GM12878 (cell line): ENCODE measurements around the gene RARA. TPM values are rescaled to one million over a fixed set of nuclear protein-coding genes. Genes with fewer than 3 reads are reported as not detected.

Experiments
- ATAC-seq: fragments of 200-7000 bp; cut with Tn5 transposase; 3 replicates; pipeline ENCODE4 v1.9.1; 2020; ENCODE audit warnings: mild to moderate bottlenecking, moderate library complexity
- BruUV-seq: library from RNA; stranded (reverse); fragments of 400-500 nt; replicated peaks from 2 replicates; lab custom pipeline; 2021; lab: Mats Ljungman, UMichigan
- CTCF ChIA-PET: fragments of 300-600 bp; sonication (Branson Sonifier 250); formaldehyde crosslinking; extraction: SDS; loops from one replicate; lab custom pipeline; 2021; ENCODE audit warnings: inconsistent platforms; lab: Yijun Ruan, JAX
- POLR2A ChIA-PET: fragments of 350-600 bp; formaldehyde crosslinking; extraction: SDS; loops from one replicate; lab custom pipeline; 2021; ENCODE audit warnings: inconsistent platforms; lab: Charles Lee
- RAD21 ChIA-PET: fragments of 300-600 bp; sonication (Branson Sonifier 250); formaldehyde crosslinking; loops from one replicate; lab custom pipeline; 2023; ENCODE audit warnings: antibody characterized with exemption; ENCODE audit not compliant: unreplicated experiment; lab: Charles Lee
- SMC1A ChIA-PET: fragments of 300-600 bp; sonication (Branson Sonifier 250); formaldehyde crosslinking; loops from one replicate; lab custom pipeline; 2023; ENCODE audit not compliant: unreplicated experiment, uncharacterized antibody; lab: Charles Lee
- DNase-seq: peaks from one replicate; pipeline ENCODE4 v3.0.0-alpha.2; 2011; ENCODE audit warnings: low read depth, low spot score
- FAIRE-seq: peaks from 3 replicates; lab custom pipeline; 2011; peaks lifted over from hg19 to GRCh38; lab: Jason Lieb, UNC
- H2AFZ ChIP-seq: 2 replicates; pipeline ENCODE4 v1.6.0; 2011; ENCODE audit warnings: low read depth, low read length, control low read depth; ENCODE audit not compliant: control insufficient read depth
- H3K27ac ChIP-seq: 2 replicates; pipeline ENCODE4 v1.5.1; 2011; ENCODE audit warnings: control low read depth; ENCODE audit not compliant: control insufficient read depth, insufficient read depth
- H3K27me3 ChIP-seq, 2 experiments: replicated peaks in 1 of 2; 2 replicates each; pipeline versions ENCODE4 v1.6.0 to v1.6.1; 2011; ENCODE audit warnings: low read length in 1 of 2; ENCODE audit not compliant: control insufficient read depth in 2 of 2, insufficient read depth in 2 of 2
- H3K36me3 ChIP-seq, 2 experiments: 2 replicates each; pipeline ENCODE4 v1.5.1; 2011; ENCODE audit warnings: low read length in 1 of 2; ENCODE audit not compliant: control insufficient read depth in 2 of 2, insufficient read depth in 2 of 2
- H3K4me1 ChIP-seq: 2 replicates; pipeline ENCODE4 v1.6.1; 2011; ENCODE audit warnings: mild to moderate bottlenecking, low read length, moderate library complexity, mixed read lengths; ENCODE audit not compliant: control insufficient read depth, insufficient read depth
- H3K4me2 ChIP-seq: 2 replicates; pipeline ENCODE4 v1.6.0; 2011; ENCODE audit warnings: control low read depth; ENCODE audit not compliant: control insufficient read depth, insufficient read depth
- H3K4me3 ChIP-seq: fragments of 200-600 bp; sonication (generic); 2 replicates; pipeline ENCODE4 v1.5.1; 2016
- H3K79me2 ChIP-seq: 2 replicates; pipeline ENCODE4 v1.6.0; 2011; ENCODE audit warnings: low read length; ENCODE audit not compliant: control insufficient read depth, insufficient read depth
- H3K9ac ChIP-seq: 2 replicates; pipeline ENCODE4 v1.8.0; 2011; ENCODE audit warnings: low read length, control low read depth, mixed read lengths; ENCODE audit not compliant: control insufficient read depth, insufficient read depth
- H3K9me3 ChIP-seq: replicated peaks from 3 replicates; pipeline ENCODE4 v1.5.1; 2011; ENCODE audit warnings: mild to moderate bottlenecking, low read length; ENCODE audit not compliant: control insufficient read depth, insufficient read depth
- H4K20me1 ChIP-seq: 2 replicates; pipeline ENCODE4 v1.6.0; 2011; ENCODE audit not compliant: control insufficient read depth, insufficient read depth
- ETV6 ChIP-seq, 2 experiments: fragments of 450-650 bp in 1 of 2; IDR thresholded peaks in 1 of 2; conservative IDR thresholded peaks in 1 of 2; 2 replicates each; pipeline ENCODE4 v1.6.1; 2014; ENCODE audit warnings: antibody characterized with exemption in 1 of 2, borderline replicate concordance in 1 of 2, low read depth in 1 of 2, mild to moderate bottlenecking in 1 of 2, moderate library complexity in 1 of 2
- WGBS: methylation state at CpG from one replicate; pipeline ENCODE4 v1.1.6; 2016; ENCODE audit warnings: low lambda C conversion rate; ENCODE audit not compliant: insufficient replicate concordance, insufficient coverage; ENCODE audit errors: missing lambda C conversion rate; 5-methylcytosine and 5-hydroxymethylcytosine counted together
- in situ Hi-C: fragments of 300-500 bp; cut with MboI; formaldehyde crosslinking; loops from 9 replicates; pipeline ENCODE4 v1.14.3; 2018; ENCODE audit warnings: mixed read lengths
- intact Hi-C: fragments of 100-400 bp; cut with micrococcal nuclease; formaldehyde crosslinking; loops from one replicate; pipeline ENCODE4 v1.14.2; 2022; ENCODE audit not compliant: unreplicated experiment
- polyA plus RNA-seq, 11 experiments: library from polyadenylated mRNA; depleted of rRNA in 4 of 11; unstranded in 6 of 11; stranded (reverse) in 5 of 11; fragments of >200 nt; fragmentation: Nextera tagmentation in 4 of 11; fragmentation: Illumina TruSeq in 1 of 11; extraction: Ambion mirVana in 4 of 11; extraction: Trizol in 1 of 11; gene quantifications; 1 replicate in 1 of 11; 2 replicates in 10 of 11; pipeline versions ENCODE4 v1.2.1 to v1.2.3, GENCODE V29; 2011 to 2016; ENCODE audit warnings: inconsistent platforms in 2 of 11, missing spikeins in 2 of 11, low read depth in 1 of 11
- total RNA-seq, 4 experiments: library from RNA; depleted of rRNA in 3 of 4; stranded (reverse); fragments of >200 nt in 3 of 4; fragmentation: Illumina TruSeq in 1 of 4; extraction: Trizol in 1 of 4; gene quantifications; 2 replicates each; pipeline versions ENCODE4 v1.2.1 to v1.2.3, GENCODE V29; 2013 to 2021
- TF ChIP-seq, protein P1 (sequence below): IDR thresholded peaks from 2 replicates; pipeline ENCODE4 v1.6.1; 2011; ENCODE audit warnings: borderline replicate concordance, low read depth, mild to moderate bottlenecking, moderate library complexity, low read length; ENCODE audit not compliant: insufficient read depth, poor library complexity, severe bottlenecking

RARA gene
- total and polyA plus RNA-seq, 10 of the 15 experiments (the other 5 are each of a cell fraction or from before 2014, with no cell fraction given): 0.13 to 33.6 (median 13.6) TPM

- no peaks in the 10 kb centered on the region for H4K20me1 ChIP-seq
- no peak within 1 kb of the TSS for H3K27ac ChIP-seq
- no peaks in the 10 kb centered on the region for H3K36me3 ChIP-seq
- H3K27me3 ChIP-seq: peaks cover 0 to 2% of the 10 kb centered on the region in 2 experiments; a peak in 1 of 4 replicates
- H3K4me2 ChIP-seq: peak within 1 kb of the TSS; percentile 85
- SMC1A ChIA-PET: interaction anchor here (1.1 to 4.9 kb wide), 4 partner anchors 12 to 196 kb away, joined by 3 to 38 read pairs (median 6); no protein-coding TSS in a partner anchor
- no TSS peak for BruUV-seq
- CTCF ChIA-PET: interaction anchor here (0.8 to 3.4 kb wide), 12 partner anchors 9 to 170 kb away, joined by 3 to 24 read pairs (median 4); partner anchors contain the start of gene TOP2A
- H3K79me2 ChIP-seq: no peaks in the 10 kb centered on the region
- peak within 1 kb of the TSS; percentile 65; the same call in 1 of the 2 replicates for H3K4me3 ChIP-seq
- in situ Hi-C loops (no loop called here), intact Hi-C loops (loop anchor here (5.0 kb wide), 2 partner anchors 78 to 183 kb away; partner anchors contain the start of gene IGFBP4)
- POLR2A ChIA-PET: interaction anchor here (0.6 kb wide), 1 partner anchor 64 kb away, joined by 10 read pairs; no protein-coding TSS in a partner anchor
- H2AFZ ChIP-seq: no peak within 1 kb of the TSS
- WGBS: 77% methylated on average over 19 of the region's 22 CpGs
- RAD21 ChIA-PET: interaction anchor here (0.9 to 1.0 kb wide), 2 partner anchors 14 to 170 kb away, joined by 3 to 4 read pairs; no protein-coding TSS in a partner anchor
- no peak for ATAC-seq
- no peak for FAIRE-seq
- TF ChIP-seq ETV6 (conservative IDR thresholded peaks at IDR 0.05 in 1 of 2, IDR thresholded peaks at IDR 0.05 in 1 of 2; ENCODE audit: borderline replicate concordance in 1 of 2, low read depth in 1 of 2): no peak
- TF ChIP-seq, protein P1, sequence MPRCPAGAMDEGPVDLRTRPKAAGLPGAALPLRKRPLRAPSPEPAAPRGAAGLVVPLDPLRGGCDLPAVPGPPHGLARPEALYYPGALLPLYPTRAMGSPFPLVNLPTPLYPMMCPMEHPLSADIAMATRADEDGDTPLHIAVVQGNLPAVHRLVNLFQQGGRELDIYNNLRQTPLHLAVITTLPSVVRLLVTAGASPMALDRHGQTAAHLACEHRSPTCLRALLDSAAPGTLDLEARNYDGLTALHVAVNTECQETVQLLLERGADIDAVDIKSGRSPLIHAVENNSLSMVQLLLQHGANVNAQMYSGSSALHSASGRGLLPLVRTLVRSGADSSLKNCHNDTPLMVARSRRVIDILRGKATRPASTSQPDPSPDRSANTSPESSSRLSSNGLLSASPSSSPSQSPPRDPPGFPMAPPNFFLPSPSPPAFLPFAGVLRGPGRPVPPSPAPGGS: no peak
- H3K9ac ChIP-seq: no peak within 1 kb of the TSS
- no peaks in the 10 kb centered on the region; the same call in none of the 2 replicates for H3K4me1 ChIP-seq
- DNase-seq: no peak
- no peaks in the 10 kb centered on the region; the same call in 2 of the 3 replicates for H3K9me3 ChIP-seq
Measured at GRCh38 chr17:40364121-40364861, 55.3 kb downstream of the RARA start, which contains the start of gene GJD3. Gene GJD3 (minus strand): TSS chr17:40364737. CDS start chr17:40363815, 922 bp downstream.
